Hepatocyte (in vitro differentiated cells): ENCODE data around the gene ULBP2. TPM values are rescaled to one million over a fixed set of nuclear protein-coding genes. Genes with fewer than 3 reads are reported as not detected.
A peak's percentile ranks its signal among the peaks of the same experiment; 100 is the strongest.
"Not testable (repeated sequence)": the region's sequence is repeated elsewhere in the genome, so short reads cannot be mapped to it uniquely, and the experiment has no call there.

Experiments used
- DNase-seq: peaks from one replicate; pipeline ENCODE4 v3.0.0-alpha.2; 2016; ENCODE audit warnings: low spot score
- H2AFZ ChIP-seq: fragments of 200-600 bp; sonication (generic); 2 replicates; pipeline ENCODE4 v1.6.0; 2016; ENCODE audit warnings: antibody characterized with exemption, mild to moderate bottlenecking
- H3K27ac ChIP-seq: fragments of 200-600 bp; sonication (generic); 2 replicates; pipeline ENCODE4 v1.5.1; 2016; ENCODE audit warnings: mild to moderate bottlenecking
- H3K27me3 ChIP-seq: fragments of 200-600 bp; sonication (generic); 2 replicates; pipeline ENCODE4 v1.6.1; 2016
- H3K36me3 ChIP-seq: fragments of 200-600 bp; sonication (generic); replicated peaks from 2 replicates; pipeline ENCODE4 v1.5.1; 2016; ENCODE audit warnings: low read depth; ENCODE audit not compliant: insufficient read depth
- H3K4me1 ChIP-seq: fragments of 200-600 bp; sonication (generic); 2 replicates; pipeline ENCODE4 v1.5.1; 2016; ENCODE audit warnings: mild to moderate bottlenecking, moderate library complexity; ENCODE audit not compliant: insufficient read depth
- H3K4me2 ChIP-seq: fragments of 200-600 bp; sonication (generic); 2 replicates; pipeline ENCODE4 v1.6.0; 2016
- H3K4me3 ChIP-seq: fragments of 200-600 bp; sonication (generic); 2 replicates; pipeline ENCODE4 v1.5.1; 2016; ENCODE audit warnings: mild to moderate bottlenecking
- H3K79me2 ChIP-seq: fragments of 200-600 bp; sonication (generic); 2 replicates; pipeline ENCODE4 v1.6.0; 2017; ENCODE audit warnings: mild to moderate bottlenecking
- H3K9me2 ChIP-seq: fragments of 200-600 bp; sonication (generic); replicated peaks from 2 replicates; pipeline ENCODE4 v1.6.0; 2017; ENCODE audit warnings: mild to moderate bottlenecking; ENCODE audit not compliant: insufficient read depth
- H3K9me3 ChIP-seq: fragments of 200-600 bp; sonication (generic); 2 replicates; pipeline ENCODE4 v1.5.1; 2016; ENCODE audit warnings: low read depth, mild to moderate bottlenecking
- H4K20me1 ChIP-seq: fragments of 200-600 bp; sonication (generic); 2 replicates; pipeline ENCODE4 v1.6.0; 2016; ENCODE audit warnings: mild to moderate bottlenecking; ENCODE audit not compliant: insufficient read depth, poor library complexity, severe bottlenecking
- CTCF ChIP-seq: fragments of 200-600 bp; sonication (generic); IDR thresholded peaks from 2 replicates; pipeline ENCODE4 v1.5.1; 2016; ENCODE audit warnings: antibody characterized with exemption, mild to moderate bottlenecking; ENCODE audit not compliant: poor library complexity
- EZH2 ChIP-seq: fragments of 200-600 bp; sonication (generic); IDR thresholded peaks from 2 replicates; pipeline ENCODE4 v1.6.1; 2016; ENCODE audit warnings: antibody characterized with exemption, mild to moderate bottlenecking, borderline replicate concordance
- EZH2phosphoT487 ChIP-seq: fragments of 200-600 bp; sonication (generic); IDR thresholded peaks from one replicate; pipeline ENCODE4 v1.6.1; 2018; ENCODE audit warnings: antibody characterized with exemption, mild to moderate bottlenecking, low read depth, moderate library complexity; ENCODE audit not compliant: unreplicated experiment, severe bottlenecking
- WGBS: methylation state at CpG from one replicate; pipeline ENCODE4 v1.1.6; 2016; ENCODE audit warnings: low lambda C conversion rate; ENCODE audit errors: missing lambda C conversion rate; 5-methylcytosine and 5-hydroxymethylcytosine counted together
- polyA plus RNA-seq: library from polyadenylated mRNA; unstranded; fragments of >200 nt; fragmentation: Nextera tagmentation; extraction: Ambion mirVana; gene quantifications from 2 replicates; pipeline ENCODE4 v1.2.1, GENCODE V29; 2016
- total RNA-seq: library from RNA; depleted of rRNA; stranded (reverse); fragments of >200 nt; gene quantifications from 2 replicates; pipeline ENCODE4 v1.2.3, GENCODE V29; 2014

The ULBP2 gene
- total and polyA plus RNA-seq, 2 experiments from 2014 or later: 0.10 to 0.15 TPM

GRCh38 chr6:149935246-149935645 is 6.6 kb upstream of the ULBP2 start:
- 44% methylated on average over 4 of the region's 4 CpGs for WGBS
- H3K36me3 ChIP-seq: no peaks in the 10 kb centered on the region
- H3K79me2 ChIP-seq: no peaks in the 10 kb centered on the region
- H2AFZ ChIP-seq: no peak overlapping the region
- TF ChIP-seq EZH2 (no peak), EZH2phosphoT487 (no peak), CTCF (no peak)
- H3K9me3 ChIP-seq: no peaks in the 10 kb centered on the region
- DNase-seq: no peak
- no peaks in the 10 kb centered on the region for H3K9me2 ChIP-seq
- H3K4me3 ChIP-seq: no peak overlapping the region
- no peak overlapping the region for H3K4me2 ChIP-seq
- H3K27ac ChIP-seq: no peak overlapping the region
- no peaks in the 10 kb centered on the region for H4K20me1 ChIP-seq
- peaks cover 5% of the 10 kb centered on the region for H3K4me1 ChIP-seq
- H3K27me3 ChIP-seq: peaks cover 85% of the 10 kb centered on the region

GRCh38 chr6:149935668-149936067 is 6.1 kb upstream of the ULBP2 start:
- no peaks in the 10 kb centered on the region for H3K79me2 ChIP-seq
- H3K27me3 ChIP-seq: peaks cover 85% of the 10 kb centered on the region
- H3K27ac ChIP-seq: no peak overlapping the region
- no peak overlapping the region for H3K4me3 ChIP-seq
- TF ChIP-seq EZH2phosphoT487 (no peak), EZH2 (no peak), CTCF (no peak)
- H3K9me2 ChIP-seq: no peaks in the 10 kb centered on the region
- H4K20me1 ChIP-seq: no peaks in the 10 kb centered on the region
- no peak overlapping the region for H3K4me2 ChIP-seq
- peaks cover 5% of the 10 kb centered on the region for H3K4me1 ChIP-seq
- H3K9me3 ChIP-seq: no peaks in the 10 kb centered on the region
- 38% methylated on average over 2 of the region's 2 CpGs for WGBS
- no peaks in the 10 kb centered on the region for H3K36me3 ChIP-seq
- no peak for DNase-seq
- no peak overlapping the region for H2AFZ ChIP-seq

GRCh38 chr6:149936743-149937142 is 5.1 kb upstream of the ULBP2 start:
- Histone ChIP-seq H3K9me2 (no peaks in the 10 kb centered on the region), H3K27ac (no peak overlapping the region), H2AFZ (no peak overlapping the region), H3K4me1 (peaks cover 5% of the 10 kb centered on the region), H3K79me2 (no peaks in the 10 kb centered on the region), H4K20me1 (no peaks in the 10 kb centered on the region), H3K27me3 (peaks cover 82% of the 10 kb centered on the region), H3K9me3 (no peaks in the 10 kb centered on the region), H3K36me3 (no peaks in the 10 kb centered on the region), H3K4me2 (no peak overlapping the region), H3K4me3 (no peak overlapping the region)
- TF ChIP-seq CTCF (no peak), EZH2 (no peak), EZH2phosphoT487 (no peak)
- DNase-seq: no peak
- 35% methylated on average over 2 of the region's 2 CpGs for WGBS

- WGBS: 7% methylated on average over 17 of the region's 20 CpGs
- H2AFZ ChIP-seq, DNase-seq, H3K9me3 ChIP-seq, H3K27ac ChIP-seq, H3K36me3 ChIP-seq, H4K20me1 ChIP-seq, H3K9me2 ChIP-seq, H3K4me1 ChIP-seq, H3K79me2 ChIP-seq: not testable (repeated sequence)
- H3K4me2 ChIP-seq: peak overlapping the region; percentile 96
- H3K4me3 ChIP-seq: peak overlapping the region; percentile 35
- peaks cover 87% of the 10 kb centered on the region for H3K27me3 ChIP-seq
Observed at GRCh38 chr6:149938013-149938570, 3.7 kb upstream of the ULBP2 start.
